Measurements from ENCODE around the gene ERC2.

- TF ChIP-seq, protein P1, sequence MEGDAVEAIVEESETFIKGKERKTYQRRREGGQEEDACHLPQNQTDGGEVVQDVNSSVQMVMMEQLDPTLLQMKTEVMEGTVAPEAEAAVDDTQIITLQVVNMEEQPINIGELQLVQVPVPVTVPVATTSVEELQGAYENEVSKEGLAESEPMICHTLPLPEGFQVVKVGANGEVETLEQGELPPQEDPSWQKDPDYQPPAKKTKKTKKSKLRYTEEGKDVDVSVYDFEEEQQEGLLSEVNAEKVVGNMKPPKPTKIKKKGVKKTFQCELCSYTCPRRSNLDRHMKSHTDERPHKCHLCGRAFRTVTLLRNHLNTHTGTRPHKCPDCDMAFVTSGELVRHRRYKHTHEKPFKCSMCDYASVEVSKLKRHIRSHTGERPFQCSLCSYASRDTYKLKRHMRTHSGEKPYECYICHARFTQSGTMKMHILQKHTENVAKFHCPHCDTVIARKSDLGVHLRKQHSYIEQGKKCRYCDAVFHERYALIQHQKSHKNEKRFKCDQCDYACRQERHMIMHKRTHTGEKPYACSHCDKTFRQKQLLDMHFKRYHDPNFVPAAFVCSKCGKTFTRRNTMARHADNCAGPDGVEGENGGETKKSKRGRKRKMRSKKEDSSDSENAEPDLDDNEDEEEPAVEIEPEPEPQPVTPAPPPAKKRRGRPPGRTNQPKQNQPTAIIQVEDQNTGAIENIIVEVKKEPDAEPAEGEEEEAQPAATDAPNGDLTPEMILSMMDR (IDR thresholded peaks at IDR 0.05), result no peak
- no peak for TF ChIP-seq POLR2A (IDR thresholded peaks at IDR 0.05)
These were observed 478.9 kb downstream of the ERC2 start for GRCh38 chr3:55989366-55989765.
